Body of pancreas (tissue), 4 donors: ENCODE measurements around the gene STYK1. TPM values are rescaled to one million over a fixed set of nuclear protein-coding genes. Genes with fewer than 3 reads are reported as not detected.

Experiments used
- ATAC-seq: fragments of 150-250 bp; one replicate; pipeline ENCODE4 v1.9.1; 2016
- DNase-seq, 4 donors: peaks; one replicate each; pipeline ENCODE4 v3.0.0-alpha.2; 2019
- H3K27ac ChIP-seq, 4 donors: fragments of 200-600 bp; sonication (generic); 1 replicate in 3 of 4; 2 replicates in 1 of 4; pipeline versions ENCODE4 v1.5.1 to v1.6.1; 2016 to 2019; ENCODE audit warnings: mild to moderate bottlenecking in 1 of 4, mixed read lengths in 1 of 4, moderate library complexity in 1 of 4
- H3K27me3 ChIP-seq, 2 donors: fragments of 200-600 bp; sonication (generic); one replicate each; pipeline ENCODE4 v1.6.0; 2016; ENCODE audit warnings: mild to moderate bottlenecking in 1 of 2
- H3K36me3 ChIP-seq, 2 donors: fragments of 200-600 bp; sonication (generic); replicated peaks in 1 of 2; 2 replicates each; pipeline ENCODE4 v1.5.1; 2016; ENCODE audit warnings: low read depth in 2 of 2; ENCODE audit not compliant: insufficient read depth in 1 of 2
- H3K4me1 ChIP-seq: fragments of 200-600 bp; sonication (generic); one replicate; pipeline ENCODE4 v1.6.0; 2016
- H3K4me3 ChIP-seq, 2 donors: fragments of 200-600 bp; sonication (generic); 1 replicate in 1 of 2; 2 replicates in 1 of 2; pipeline ENCODE4 v1.5.1; 2016 to 2019
- H3K9me3 ChIP-seq, 3 donors: fragments of 200-600 bp; sonication (generic); 1 replicate in 2 of 3; 2 replicates in 1 of 3; pipeline ENCODE4 v1.5.1; 2016
- POLR2A ChIP-seq, 3 donors: fragments of 450-650 bp; IDR thresholded peaks; one replicate each; pipeline ENCODE4 v1.6.1; 2016; ENCODE audit warnings: antibody characterized with exemption in 3 of 3, mild to moderate bottlenecking in 2 of 3
- WGBS, 2 donors: methylation state at CpG; one replicate each; pipeline ENCODE4 v1.1.5; 2017; 5-methylcytosine and 5-hydroxymethylcytosine counted together
- intact Hi-C: fragments of 100-400 bp; cut with DNase I; formaldehyde crosslinking; loops from one replicate; pipeline ENCODE4 v1.15.1; 2023
- total RNA-seq, 2 donors: library from RNA; depleted of rRNA; stranded (reverse); fragments of >200 nt; gene quantifications; one replicate each; pipeline ENCODE4 v1.1.0, GENCODE V29; 2016
- TF ChIP-seq, protein P1 (sequence below), 7 experiments: fragments of 450-650 bp in 4 of 7; fragments of 200-600 bp in 3 of 7; sonication (generic) in 3 of 7; IDR thresholded peaks; one replicate each; pipeline ENCODE4 v1.5.1; 2016 to 2019; ENCODE audit warnings: antibody characterized with exemption in 7 of 7

STYK1 gene
- total RNA-seq, 2 donors from 2014 or later = 0.26 TPM; not detected in 1

- TF ChIP-seq, protein P1, sequence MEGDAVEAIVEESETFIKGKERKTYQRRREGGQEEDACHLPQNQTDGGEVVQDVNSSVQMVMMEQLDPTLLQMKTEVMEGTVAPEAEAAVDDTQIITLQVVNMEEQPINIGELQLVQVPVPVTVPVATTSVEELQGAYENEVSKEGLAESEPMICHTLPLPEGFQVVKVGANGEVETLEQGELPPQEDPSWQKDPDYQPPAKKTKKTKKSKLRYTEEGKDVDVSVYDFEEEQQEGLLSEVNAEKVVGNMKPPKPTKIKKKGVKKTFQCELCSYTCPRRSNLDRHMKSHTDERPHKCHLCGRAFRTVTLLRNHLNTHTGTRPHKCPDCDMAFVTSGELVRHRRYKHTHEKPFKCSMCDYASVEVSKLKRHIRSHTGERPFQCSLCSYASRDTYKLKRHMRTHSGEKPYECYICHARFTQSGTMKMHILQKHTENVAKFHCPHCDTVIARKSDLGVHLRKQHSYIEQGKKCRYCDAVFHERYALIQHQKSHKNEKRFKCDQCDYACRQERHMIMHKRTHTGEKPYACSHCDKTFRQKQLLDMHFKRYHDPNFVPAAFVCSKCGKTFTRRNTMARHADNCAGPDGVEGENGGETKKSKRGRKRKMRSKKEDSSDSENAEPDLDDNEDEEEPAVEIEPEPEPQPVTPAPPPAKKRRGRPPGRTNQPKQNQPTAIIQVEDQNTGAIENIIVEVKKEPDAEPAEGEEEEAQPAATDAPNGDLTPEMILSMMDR (IDR thresholded peaks at IDR 0.05) = no peak
- TF ChIP-seq POLR2A (IDR thresholded peaks at IDR 0.05) = no peak
- DNase-seq (no peak), ATAC-seq (no peak)
- Histone ChIP-seq H3K36me3 (peaks cover 6 to 32% of the 10 kb centered on the region in 2 donors), H3K4me3 (no peak overlapping the region), H3K27ac (no peak overlapping the region), H3K9me3 (no peaks in the 10 kb centered on the region), H3K4me1 (no peaks in the 10 kb centered on the region), H3K27me3 (no peaks in the 10 kb centered on the region)
- 95 to 96% methylated on average over 1 of the region's 1 CpG for WGBS, 2 donors
- intact Hi-C loops = no loop called here
These were observed 24.0 kb upstream of the STYK1 start for GRCh38 chr12:10697862-10698261.

DNA sequence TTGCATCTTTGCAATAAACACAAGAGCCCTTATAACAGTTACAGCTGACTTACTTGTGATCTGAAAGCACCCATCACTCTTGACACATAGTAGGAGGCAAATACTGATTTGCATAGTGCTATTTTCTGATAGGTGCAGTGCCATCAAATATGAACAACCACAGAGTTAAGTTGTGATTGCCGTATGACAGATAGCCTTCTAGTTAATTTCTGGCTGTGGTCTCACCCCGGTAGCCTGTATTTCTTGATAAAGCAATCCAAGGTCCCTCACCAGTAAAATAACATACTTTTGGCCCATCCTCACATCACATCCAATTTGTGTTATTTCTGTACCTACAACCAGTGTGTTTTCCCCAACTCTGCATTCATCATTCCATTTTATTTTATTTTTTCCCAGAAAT, 23.3 kb upstream of the STYK1 start:
- Histone ChIP-seq H3K27me3 (no peaks in the 10 kb centered on the region), H3K36me3 (peaks cover 6 to 27% of the 10 kb centered on the region in 2 donors), H3K4me1 (no peaks in the 10 kb centered on the region), H3K9me3 (no peaks in the 10 kb centered on the region), H3K4me3 (no peak overlapping the region), H3K27ac (no peak overlapping the region)
- ATAC-seq (no peak), DNase-seq (no peak)
- TF ChIP-seq POLR2A (IDR thresholded peaks at IDR 0.05) = no peak
- TF ChIP-seq, protein P1 (IDR thresholded peaks at IDR 0.05) = no peak
- WGBS, 2 donors = 62 to 78% methylated on average over 2 of the region's 2 CpGs
- intact Hi-C loops = no loop called here

DNA sequence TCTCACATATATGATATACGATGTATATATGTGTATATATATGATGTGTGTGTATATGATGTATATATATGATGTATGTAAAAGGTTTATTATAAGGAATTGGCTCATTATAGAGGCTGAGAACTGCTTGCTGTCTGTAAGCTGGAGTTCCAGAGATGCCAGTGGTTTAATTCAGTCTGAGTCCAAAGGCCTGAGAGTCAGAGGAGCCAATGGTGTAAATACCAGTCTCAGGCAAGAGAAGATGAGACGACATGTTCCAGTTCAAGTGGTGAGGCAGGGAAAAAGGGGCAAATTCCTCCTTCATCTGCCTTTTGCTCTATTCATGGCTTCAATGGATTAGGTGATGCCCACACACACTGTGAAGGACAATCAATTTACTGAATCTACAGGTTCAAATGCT, 17.1 kb upstream of the STYK1 start:
- intact Hi-C loops = no loop called here
- ATAC-seq (no peak), DNase-seq (no peak)
- Histone ChIP-seq H3K9me3 (no peaks in the 10 kb centered on the region), H3K27me3 (no peaks in the 10 kb centered on the region), H3K36me3 (peaks cover 0 to 2% of the 10 kb centered on the region in 2 donors), H3K4me1 (no peaks in the 10 kb centered on the region), H3K27ac (no peak overlapping the region), H3K4me3 (no peak overlapping the region)
- 87 to 98% methylated on average over 2 of the region's 2 CpGs for WGBS, 2 donors
- TF ChIP-seq, protein P1 (IDR thresholded peaks at IDR 0.05) = no peak

- no peaks in the 10 kb centered on the region for H3K4me1 ChIP-seq
- H3K36me3 ChIP-seq = no peaks in the 10 kb centered on the region
- DNase-seq (no peak), ATAC-seq (no peak)
- no peak overlapping the region for H3K27ac ChIP-seq
- H3K27me3 ChIP-seq = no peaks in the 10 kb centered on the region
- no peak overlapping the region for H3K4me3 ChIP-seq
- H3K9me3 ChIP-seq = no peaks in the 10 kb centered on the region
- no peak for TF ChIP-seq POLR2A (IDR thresholded peaks at IDR 0.05)
- TF ChIP-seq, protein P1 (IDR thresholded peaks at IDR 0.05) = no peak
- WGBS, 2 donors = 62 to 89% methylated on average over 2 of the region's 2 CpGs
- intact Hi-C loops = no loop called here
These were observed 15.3 kb upstream of the STYK1 start for GRCh38 chr12:10689146-10689545.

GRCh38 chr12:10688042-10688441, 14.2 kb upstream of the STYK1 start:
- no peaks in the 10 kb centered on the region for H3K4me1 ChIP-seq
- H3K9me3 ChIP-seq = no peaks in the 10 kb centered on the region
- 83 to 94% methylated on average over 1 of the region's 1 CpG for WGBS, 2 donors
- DNase-seq (no peak), ATAC-seq (no peak)
- H3K36me3 ChIP-seq = no peaks in the 10 kb centered on the region
- no peak overlapping the region for H3K4me3 ChIP-seq
- H3K27ac ChIP-seq = no peak overlapping the region
- TF ChIP-seq POLR2A (IDR thresholded peaks at IDR 0.05) = no peak
- TF ChIP-seq, protein P1 (IDR thresholded peaks at IDR 0.05) = no peak
- intact Hi-C loops = no loop called here
- H3K27me3 ChIP-seq = no peaks in the 10 kb centered on the region
